GM12874 (cell line): ENCODE data around the gene CYP2S1.

ENCODE experiments used
- TF ChIP-seq, protein P1 (sequence below): IDR thresholded peaks from 2 replicates; pipeline ENCODE4 v1.5.1; 2011; ENCODE audit warnings: low read depth, mild to moderate bottlenecking, control low read depth, low read length, moderate library complexity; ENCODE audit not compliant: insufficient read depth

CYP2S1 gene

DNA sequence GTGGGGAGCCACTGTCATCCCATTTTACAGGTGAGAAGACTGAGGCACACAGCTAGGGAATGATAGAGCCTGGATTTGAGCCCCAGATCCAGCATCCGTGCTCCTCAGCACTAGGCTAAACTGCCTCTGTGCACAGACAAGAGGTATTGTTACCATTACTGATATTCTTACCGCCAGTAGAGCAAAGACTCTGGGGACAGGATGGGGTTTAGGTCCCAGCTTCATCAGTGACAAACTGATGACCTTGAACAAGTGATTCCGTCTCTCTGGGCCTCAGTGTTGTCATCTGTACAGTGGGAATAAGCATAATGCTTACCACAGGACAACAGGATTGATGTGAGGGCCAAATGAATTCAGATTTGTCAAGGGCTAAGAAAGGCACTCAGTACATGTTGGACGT is 42.5 kb downstream of the CYP2S1 start:
- TF ChIP-seq, protein P1, sequence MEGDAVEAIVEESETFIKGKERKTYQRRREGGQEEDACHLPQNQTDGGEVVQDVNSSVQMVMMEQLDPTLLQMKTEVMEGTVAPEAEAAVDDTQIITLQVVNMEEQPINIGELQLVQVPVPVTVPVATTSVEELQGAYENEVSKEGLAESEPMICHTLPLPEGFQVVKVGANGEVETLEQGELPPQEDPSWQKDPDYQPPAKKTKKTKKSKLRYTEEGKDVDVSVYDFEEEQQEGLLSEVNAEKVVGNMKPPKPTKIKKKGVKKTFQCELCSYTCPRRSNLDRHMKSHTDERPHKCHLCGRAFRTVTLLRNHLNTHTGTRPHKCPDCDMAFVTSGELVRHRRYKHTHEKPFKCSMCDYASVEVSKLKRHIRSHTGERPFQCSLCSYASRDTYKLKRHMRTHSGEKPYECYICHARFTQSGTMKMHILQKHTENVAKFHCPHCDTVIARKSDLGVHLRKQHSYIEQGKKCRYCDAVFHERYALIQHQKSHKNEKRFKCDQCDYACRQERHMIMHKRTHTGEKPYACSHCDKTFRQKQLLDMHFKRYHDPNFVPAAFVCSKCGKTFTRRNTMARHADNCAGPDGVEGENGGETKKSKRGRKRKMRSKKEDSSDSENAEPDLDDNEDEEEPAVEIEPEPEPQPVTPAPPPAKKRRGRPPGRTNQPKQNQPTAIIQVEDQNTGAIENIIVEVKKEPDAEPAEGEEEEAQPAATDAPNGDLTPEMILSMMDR: no peak

DNA sequence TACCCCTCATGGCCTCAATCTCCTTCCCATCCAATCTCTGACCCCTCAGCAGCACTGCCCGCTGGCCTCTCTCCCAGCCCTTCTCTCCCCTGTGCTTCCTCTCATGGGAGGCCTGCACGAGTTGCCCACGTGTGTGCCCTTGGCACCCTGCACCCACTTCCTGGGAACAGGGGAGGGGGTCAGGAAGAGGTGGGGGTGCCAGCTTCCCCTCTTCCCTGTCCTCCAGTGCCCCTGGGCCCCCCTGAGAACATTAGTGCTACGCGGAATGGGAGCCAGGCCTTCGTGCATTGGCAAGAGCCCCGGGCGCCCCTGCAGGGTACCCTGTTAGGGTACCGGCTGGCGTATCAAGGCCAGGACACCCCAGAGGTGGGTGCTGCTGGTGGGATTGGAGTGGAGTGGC is 45.2 kb downstream of the CYP2S1 start:
- TF ChIP-seq, protein P1: no peak

DNA sequence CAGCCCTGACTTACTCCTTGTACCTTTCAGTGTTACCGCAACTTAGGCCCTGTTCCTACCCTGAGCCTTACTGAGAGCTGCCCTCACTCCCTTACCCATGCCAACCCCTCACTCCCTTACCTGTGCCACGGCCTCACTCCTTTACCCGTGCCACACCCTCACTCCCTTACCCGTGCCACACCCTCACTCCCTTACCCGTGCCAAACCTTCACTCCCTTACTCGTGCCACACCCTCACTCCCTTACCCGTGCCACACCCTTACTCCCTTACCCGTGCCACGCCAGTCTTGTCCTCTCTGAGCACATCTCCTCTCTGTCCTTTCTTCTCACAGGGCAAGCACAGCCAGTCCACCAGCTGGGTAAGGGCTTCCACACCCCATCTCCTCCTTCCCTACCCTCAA is 46.3 kb downstream of the CYP2S1 start:
- TF ChIP-seq, protein P1: no peak

DNA sequence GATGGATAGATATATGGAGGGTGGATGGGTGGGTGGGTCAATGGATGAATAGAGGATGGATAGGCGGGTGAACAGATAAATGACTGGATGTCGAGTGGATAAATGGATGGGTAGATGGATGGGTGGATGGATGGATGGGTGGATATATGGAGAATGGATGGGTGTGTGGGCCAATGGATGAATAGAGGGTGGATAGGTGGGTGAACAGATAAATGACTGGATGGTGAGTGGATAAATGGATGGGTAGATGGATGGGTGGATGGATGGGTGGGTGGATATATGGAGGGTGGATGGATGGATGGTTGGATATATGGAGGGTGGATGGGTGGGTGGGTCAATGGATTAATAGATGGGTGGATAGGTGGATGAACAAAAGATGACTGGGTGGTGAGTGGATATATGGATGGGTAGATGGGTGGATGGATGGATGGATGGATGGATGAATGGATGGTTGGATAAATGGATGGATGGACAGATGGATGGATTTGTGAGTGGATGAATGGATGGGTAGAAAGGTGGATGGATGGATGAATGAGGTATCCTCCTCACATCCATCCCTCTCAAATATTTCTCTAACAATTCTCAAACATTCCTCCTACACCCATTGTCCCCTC is 47.0 kb downstream of the CYP2S1 start:
- TF ChIP-seq, protein P1: no peak

DNA sequence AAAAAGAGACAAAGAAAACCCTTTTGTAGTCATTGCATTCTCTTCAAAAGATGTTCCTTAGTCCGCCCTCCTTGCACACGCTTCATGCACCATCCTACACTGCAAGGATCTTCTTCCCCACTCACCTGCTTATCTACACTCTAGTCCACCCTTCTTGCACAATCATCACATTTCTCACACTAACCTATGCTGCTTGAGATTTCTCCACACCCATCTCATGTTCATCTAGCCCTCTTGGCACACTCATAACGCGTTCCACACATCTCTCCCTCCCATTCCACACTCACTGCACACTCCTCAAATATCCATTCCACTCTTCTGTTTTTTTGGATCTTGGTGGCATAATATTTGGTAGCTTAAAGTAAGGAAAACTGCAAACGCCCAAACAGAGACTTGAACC is 48.8 kb downstream of the CYP2S1 start:
- TF ChIP-seq, protein P1: no peak

DNA sequence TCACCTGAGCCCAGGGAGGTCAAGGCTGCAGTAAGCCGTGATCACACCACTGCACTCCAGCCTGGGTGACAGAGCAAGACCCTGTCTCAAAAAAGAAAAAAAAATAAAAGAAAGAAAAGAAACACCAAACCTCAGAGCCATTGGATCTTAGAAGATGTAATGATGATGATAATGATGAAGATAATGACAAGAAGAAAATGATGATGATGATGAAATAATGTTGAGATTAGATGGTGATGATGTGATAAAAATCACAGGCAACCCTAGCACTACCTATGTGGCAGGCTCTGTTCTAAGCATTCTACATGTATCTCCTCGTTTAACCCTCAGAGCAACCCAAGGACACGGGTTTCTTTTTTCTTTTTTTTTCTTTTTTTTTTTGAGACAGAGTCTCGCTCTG is 51.1 kb downstream of the CYP2S1 start:
- TF ChIP-seq, protein P1: no peak

DNA sequence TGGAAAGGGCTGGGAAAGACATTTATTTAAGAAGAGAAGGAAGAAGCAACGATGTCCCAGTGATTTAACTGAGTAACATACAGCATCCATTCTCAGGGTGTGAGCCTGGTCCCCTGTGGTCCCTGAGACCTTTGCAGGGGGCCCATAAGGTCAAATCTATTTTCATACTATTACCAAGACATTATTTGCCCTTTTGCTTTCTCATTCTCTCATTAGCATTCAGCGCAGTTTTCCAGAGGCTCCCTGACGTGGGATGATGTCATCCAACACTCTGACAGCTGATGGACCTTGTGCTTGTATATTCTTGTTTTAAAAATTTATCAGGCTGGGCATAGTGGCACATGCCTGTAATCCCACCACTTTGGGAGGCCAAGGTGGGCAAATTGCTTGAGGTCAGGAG is 52.8 kb downstream of the CYP2S1 start:
- TF ChIP-seq, protein P1: no peak
